Smooth muscle cell (in vitro differentiated cells): ENCODE measurements around the gene CCDC171. TPM values are rescaled to one million over a fixed set of nuclear protein-coding genes. Genes with fewer than 3 reads are reported as not detected.

ENCODE experiments used
- DNase-seq: peaks from one replicate; lab custom pipeline; 2025; ENCODE audit not compliant: unreplicated experiment; lab: John Stamatoyannopoulos, UW
- H2AFZ ChIP-seq: fragments of 200-600 bp; sonication (generic); 2 replicates; pipeline ENCODE4 v1.6.0; 2016; ENCODE audit warnings: antibody characterized with exemption, low read depth, mild to moderate bottlenecking
- H3F3A ChIP-seq: fragments of 200-600 bp; sonication (generic); 2 replicates; pipeline ENCODE4 v1.6.0; 2017; ENCODE audit warnings: antibody characterized with exemption, low read depth
- H3K27ac ChIP-seq: fragments of 200-600 bp; sonication (generic); 2 replicates; pipeline ENCODE4 v1.5.1; 2016; ENCODE audit warnings: low read depth, mild to moderate bottlenecking
- H3K27me3 ChIP-seq: fragments of 200-600 bp; sonication (generic); 2 replicates; pipeline ENCODE4 v1.6.1; 2016; ENCODE audit warnings: low read depth, mild to moderate bottlenecking
- H3K36me3 ChIP-seq: fragments of 200-600 bp; sonication (generic); 2 replicates; pipeline ENCODE4 v1.5.1; 2016; ENCODE audit warnings: low read depth
- H3K4me1 ChIP-seq: fragments of 200-600 bp; sonication (generic); 2 replicates; pipeline ENCODE4 v1.5.1; 2016; ENCODE audit warnings: low read depth
- H3K4me2 ChIP-seq: fragments of 200-600 bp; sonication (generic); 2 replicates; pipeline ENCODE4 v1.6.0; 2016; ENCODE audit warnings: mild to moderate bottlenecking
- H3K4me3 ChIP-seq: fragments of 200-600 bp; sonication (generic); 2 replicates; pipeline ENCODE4 v1.5.1; 2016; ENCODE audit warnings: mild to moderate bottlenecking
- H3K79me2 ChIP-seq: fragments of 200-600 bp; sonication (generic); 2 replicates; pipeline ENCODE4 v1.6.0; 2016; ENCODE audit warnings: low read depth, mild to moderate bottlenecking
- H3K9ac ChIP-seq: fragments of 200-600 bp; sonication (generic); 2 replicates; pipeline ENCODE4 v1.6.0; 2016; ENCODE audit warnings: low read depth
- H3K9me3 ChIP-seq: fragments of 200-600 bp; sonication (generic); replicated peaks from 2 replicates; pipeline ENCODE4 v1.5.1; 2016; ENCODE audit warnings: low read depth
- H4K20me1 ChIP-seq: fragments of 200-600 bp; sonication (generic); 2 replicates; pipeline ENCODE4 v1.6.0; 2016; ENCODE audit warnings: low read depth
- CTCF ChIP-seq: fragments of 200-600 bp; sonication (generic); IDR thresholded peaks from 2 replicates; pipeline ENCODE4 v1.5.1; 2017; ENCODE audit warnings: borderline replicate concordance, mild to moderate bottlenecking, antibody characterized with exemption; ENCODE audit not compliant: insufficient read depth, poor library complexity, severe bottlenecking
- WGBS: methylation state at CpG from one replicate; pipeline ENCODE4 v1.1.7; 2016; ENCODE audit warnings: low lambda C conversion rate; 5-methylcytosine and 5-hydroxymethylcytosine counted together
- polyA plus RNA-seq: library from polyadenylated mRNA; unstranded; fragments of >200 nt; fragmentation: Nextera tagmentation; extraction: Ambion mirVana; gene quantifications from 2 replicates; pipeline ENCODE4 v1.2.1, GENCODE V29; 2016
- total RNA-seq: library from RNA; depleted of rRNA; stranded (reverse); fragments of >200 nt; gene quantifications from 2 replicates; pipeline ENCODE4 v1.2.3, GENCODE V29; 2014

Gene CCDC171
- total and polyA plus RNA-seq, 2 experiments from 2014 or later, result 0.46 to 2.3 TPM

GRCh38 chr9:15510789-15511575, 41.9 kb upstream of the CCDC171 start, which contains the start of gene PSIP1:
Gene PSIP1 (minus strand): TSS chr9:15510970. CDS start chr9:15510188, 782 bp downstream.
- Histone ChIP-seq H3K4me3 (peak within 1 kb of the TSS; percentile 98), H4K20me1 (no peaks in the 10 kb centered on the region), H3F3A (peaks cover 9% of the 10 kb centered on the region), H2AFZ (peak within 1 kb of the TSS; percentile 99), H3K9me3 (no peaks in the 10 kb centered on the region), H3K27ac (peak within 1 kb of the TSS; percentile 96), H3K9ac (peak within 1 kb of the TSS; percentile 98), H3K4me2 (peak within 1 kb of the TSS; percentile 92), H3K36me3 (peaks cover under 1% of the 10 kb centered on the region), H3K4me1 (peaks cover 26% of the 10 kb centered on the region), H3K79me2 (peaks cover 23% of the 10 kb centered on the region), H3K27me3 (no peaks in the 10 kb centered on the region)
- TF ChIP-seq CTCF, result no peak
- WGBS, result under 1% methylated on average over 72 of the region's 72 CpGs
- DNase-seq, result peak; percentile 77

DNA sequence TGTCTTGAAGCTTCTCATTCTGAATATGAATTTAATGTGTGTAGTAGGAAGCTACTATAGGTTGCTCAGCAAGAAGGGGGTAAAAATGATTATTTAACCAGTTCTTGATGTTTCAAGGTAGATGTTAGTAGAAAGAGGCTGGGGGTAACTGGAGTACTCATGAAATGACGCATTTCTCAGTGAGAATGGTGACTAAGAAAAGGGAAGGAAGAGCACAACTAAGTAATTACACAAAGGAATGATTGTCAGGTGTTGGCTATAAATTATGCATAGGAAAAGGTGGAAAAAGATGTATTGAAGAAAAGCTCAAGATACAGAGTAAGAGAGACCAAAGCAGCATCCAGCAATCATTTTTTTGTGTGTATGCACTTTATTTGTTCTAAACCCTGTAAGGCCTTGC, 40.6 kb upstream of the CCDC171 start:
- Histone ChIP-seq H3K4me3 (no peak overlapping the region), H3K9ac (no peak overlapping the region), H3K36me3 (no peaks in the 10 kb centered on the region), H3F3A (peaks cover 9% of the 10 kb centered on the region), H3K27ac (no peak overlapping the region), H3K4me1 (peaks cover 26% of the 10 kb centered on the region), H4K20me1 (no peaks in the 10 kb centered on the region), H2AFZ (no peak overlapping the region), H3K9me3 (no peaks in the 10 kb centered on the region), H3K79me2 (peaks cover 23% of the 10 kb centered on the region), H3K27me3 (no peaks in the 10 kb centered on the region), H3K4me2 (no peak overlapping the region)
- WGBS, result 87% methylated on average over 1 of the region's 1 CpG
- DNase-seq, result no peak
- no peak for TF ChIP-seq CTCF

DNA sequence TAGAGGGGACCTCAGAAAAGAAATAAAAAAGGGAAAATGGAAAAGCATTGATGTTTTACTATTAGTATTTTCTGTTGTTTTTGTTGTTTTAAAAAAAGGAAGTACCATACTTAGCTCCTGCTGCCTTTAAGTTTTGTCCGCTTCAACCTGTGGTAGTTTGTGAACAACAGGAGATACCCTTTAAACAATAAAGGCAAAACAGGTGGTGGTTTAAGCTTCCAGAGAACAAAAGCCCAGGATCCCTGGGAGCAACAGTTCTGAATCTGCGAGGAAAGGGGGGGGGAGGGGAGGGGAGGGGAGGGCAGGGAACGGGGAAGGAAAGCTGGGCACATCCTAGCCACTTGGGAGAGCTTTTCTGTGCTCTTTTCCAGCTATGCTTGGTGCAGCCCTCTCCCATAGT, 40.0 kb upstream of the CCDC171 start:
- Histone ChIP-seq H3K9ac (no peak overlapping the region), H3K4me2 (no peak overlapping the region), H3K27me3 (no peaks in the 10 kb centered on the region), H3K4me1 (peaks cover 26% of the 10 kb centered on the region), H3K27ac (no peak overlapping the region), H3K79me2 (peaks cover 21% of the 10 kb centered on the region), H3K36me3 (no peaks in the 10 kb centered on the region), H3K4me3 (no peak overlapping the region), H4K20me1 (no peaks in the 10 kb centered on the region), H3K9me3 (no peaks in the 10 kb centered on the region), H3F3A (peaks cover 9% of the 10 kb centered on the region), H2AFZ (no peak overlapping the region)
- DNase-seq, result no peak
- WGBS, result 53% methylated on average over 2 of the region's 3 CpGs
- no peak for TF ChIP-seq CTCF
